GM12865 (cell line): ENCODE measurements around the gene DNAH2.

Experiments
- DNase-seq: peaks from one replicate; pipeline ENCODE4 v3.0.0; 2010; ENCODE audit warnings: low read depth
- H3K4me3 ChIP-seq: 2 replicates; pipeline ENCODE4 v1.5.1; 2011; ENCODE audit warnings: mild to moderate bottlenecking, low read depth, low read length, control low read depth
- CTCF ChIP-seq: IDR thresholded peaks from 2 replicates; pipeline ENCODE4 v1.5.1; 2011; ENCODE audit warnings: low read length, control low read depth, low read depth, inconsistent platforms; ENCODE audit not compliant: insufficient read depth; ENCODE audit errors: missing control alignments

Gene DNAH2

GRCh38 chr17:7727886-7728285 lies 10.3 kb downstream of the DNAH2 start:
- no peak overlapping the region for H3K4me3 ChIP-seq
- TF ChIP-seq CTCF, result no peak
- no peak for DNase-seq

- no peak for TF ChIP-seq CTCF
- no peak overlapping the region for H3K4me3 ChIP-seq
- no peak for DNase-seq
Observed at GRCh38 chr17:7729816-7730215, 12.3 kb downstream of the DNAH2 start.

GRCh38 chr17:7732981-7733539 lies 15.5 kb downstream of the DNAH2 start:
- H3K4me3 ChIP-seq, result no peak overlapping the region
- no peak for DNase-seq
- TF ChIP-seq CTCF, result no peak

GRCh38 chr17:7737601-7738000 lies 20.1 kb downstream of the DNAH2 start:
- no peak for DNase-seq
- H3K4me3 ChIP-seq, result no peak overlapping the region
- TF ChIP-seq CTCF, result no peak

GRCh38 chr17:7739746-7740145 lies 22.2 kb downstream of the DNAH2 start:
- no peak for TF ChIP-seq CTCF

GRCh38 chr17:7740481-7741001 lies 23.0 kb downstream of the DNAH2 start:
- no peak overlapping the region for H3K4me3 ChIP-seq
- no peak for DNase-seq
- TF ChIP-seq CTCF, result no peak

More at GRCh38 chr17:7739746-7740145, 22.2 kb downstream of the DNAH2 start:
- H3K4me3 ChIP-seq, result no peak overlapping the region
- DNase-seq, result no peak

GRCh38 chr17:7742729-7743128 lies 25.2 kb downstream of the DNAH2 start:
- DNase-seq, result no peak
- TF ChIP-seq CTCF, result no peak
- H3K4me3 ChIP-seq, result no peak overlapping the region
